CD14-positive monocyte (primary cell): ENCODE data around the gene SH3TC2. TPM values are rescaled to one million over a fixed set of nuclear protein-coding genes. Genes with fewer than 3 reads are reported as not detected.

Experiments
- DNase-seq, 3 donors: peaks; one replicate each; pipeline ENCODE4 v3.0.0-alpha.2; 2011 to 2022
- H2AFZ ChIP-seq: 2 replicates; pipeline ENCODE4 v1.6.0; 2012; ENCODE audit warnings: mild to moderate bottlenecking, low read depth, low read length, inconsistent platforms; ENCODE audit not compliant: insufficient read depth, poor library complexity, severe bottlenecking
- H3K27ac ChIP-seq, 2 donors: 1 replicate in 1 of 2; 2 replicates in 1 of 2; pipeline ENCODE4 v1.5.1; 2012 to 2013; ENCODE audit warnings: low read length in 2 of 2, control low read depth in 1 of 2, inconsistent platforms in 1 of 2, low read depth in 1 of 2, mild to moderate bottlenecking in 1 of 2
- H3K27me3 ChIP-seq, 2 donors: one replicate each; pipeline versions ENCODE4 v1.6.0 to v1.6.1; 2011 to 2013; ENCODE audit warnings: low read length in 2 of 2; ENCODE audit not compliant: control insufficient read depth in 2 of 2, insufficient read depth in 2 of 2
- H3K36me3 ChIP-seq, 2 donors: replicated peaks in 1 of 2; 1 replicate in 1 of 2; 2 replicates in 1 of 2; pipeline versions ENCODE4 v1.5.1 to v1.6.1; 2012 to 2013; ENCODE audit warnings: low read length in 2 of 2, control low read depth in 1 of 2, inconsistent platforms in 1 of 2, mild to moderate bottlenecking in 1 of 2; ENCODE audit not compliant: insufficient read depth in 2 of 2, control insufficient read depth in 1 of 2
- H3K4me1 ChIP-seq, 2 donors: 1 replicate in 1 of 2; 2 replicates in 1 of 2; pipeline versions ENCODE4 v1.5.1 to v1.6.1; 2012 to 2013; ENCODE audit warnings: low read length in 2 of 2, control low read depth in 1 of 2, inconsistent platforms in 1 of 2, mild to moderate bottlenecking in 1 of 2, moderate library complexity in 1 of 2; ENCODE audit not compliant: insufficient read depth in 2 of 2, control insufficient read depth in 1 of 2
- H3K4me2 ChIP-seq: replicated peaks from 2 replicates; pipeline ENCODE3; 2012; ENCODE audit warnings: low read length, moderate library complexity, mild to moderate bottlenecking; ENCODE audit not compliant: poor library complexity, severe bottlenecking; ENCODE audit errors: extremely low read depth
- H3K4me3 ChIP-seq, 3 experiments: fragments of 200-600 bp in 1 of 3; sonication (generic) in 1 of 3; replicated peaks in 1 of 3; 1 replicate in 2 of 3; 2 replicates in 1 of 3; pipeline ENCODE4 v1.5.1; 2011 to 2013; ENCODE audit warnings: low read length in 3 of 3, mild to moderate bottlenecking in 3 of 3, control low read depth in 2 of 3, low read depth in 2 of 3, inconsistent platforms in 1 of 3, moderate library complexity in 1 of 3
- H3K79me2 ChIP-seq: 2 replicates; pipeline ENCODE4 v1.6.0; 2012; ENCODE audit warnings: mild to moderate bottlenecking, control low read depth, inconsistent platforms, low read length, moderate library complexity; ENCODE audit not compliant: insufficient read depth
- H3K9ac ChIP-seq: 2 replicates; pipeline ENCODE4 v1.6.0; 2017; ENCODE audit warnings: low read length, mild to moderate bottlenecking; ENCODE audit not compliant: insufficient read depth, poor library complexity, severe bottlenecking
- H3K9me3 ChIP-seq, 2 donors: replicated peaks in 1 of 2; 1 replicate in 1 of 2; 2 replicates in 1 of 2; pipeline versions ENCODE4 v1.5.1 to v1.6.1; 2012 to 2013; ENCODE audit warnings: low read length in 2 of 2, control low read depth in 1 of 2; ENCODE audit not compliant: control insufficient read depth in 1 of 2, insufficient read depth in 1 of 2
- H4K20me1 ChIP-seq: 2 replicates; pipeline ENCODE4 v1.6.0; 2012; ENCODE audit warnings: mild to moderate bottlenecking, low read length, control low read depth, moderate library complexity; ENCODE audit not compliant: insufficient read depth
- H3K27ac Mint-ChIP-seq, 7 donors: one replicate each; pipeline ENCODE4 v1.8.0; 2020; ENCODE audit warnings: mild to moderate bottlenecking in 7 of 7, mixed read lengths in 7 of 7, moderate library complexity in 6 of 7, inconsistent platforms in 2 of 7
- H3K27me3 Mint-ChIP-seq, 3 donors: one replicate each; pipeline ENCODE4 v1.8.0; 2021 to 2022; ENCODE audit warnings: low read depth in 3 of 3, mild to moderate bottlenecking in 3 of 3, mixed read lengths in 3 of 3, moderate library complexity in 3 of 3, inconsistent platforms in 1 of 3
- H3K36me3 Mint-ChIP-seq, 2 donors: one replicate each; pipeline ENCODE4 v1.8.0; 2020; ENCODE audit warnings: mixed read lengths in 2 of 2, inconsistent platforms in 1 of 2, mild to moderate bottlenecking in 1 of 2
- H3K4me1 Mint-ChIP-seq: one replicate; pipeline ENCODE4 v1.8.0; 2020; ENCODE audit warnings: mild to moderate bottlenecking, mixed read lengths
- H3K4me3 Mint-ChIP-seq, 2 donors: one replicate each; pipeline ENCODE4 v1.8.0; 2020; ENCODE audit warnings: mild to moderate bottlenecking in 2 of 2, mixed read lengths in 2 of 2, moderate library complexity in 1 of 2
- H3K9me3 Mint-ChIP-seq, 7 donors: one replicate each; pipeline ENCODE4 v1.8.0; 2020 to 2022; ENCODE audit warnings: mixed read lengths in 7 of 7, mild to moderate bottlenecking in 6 of 7, moderate library complexity in 6 of 7, inconsistent platforms in 2 of 7
- whole genome bisulfite sequencing: methylation state at CpG from one replicate; pipeline ENCODE4 v1.1.5; 2013; ENCODE audit warnings: missing lambda C conversion rate; ENCODE audit not compliant: insufficient coverage; 5-methylcytosine and 5-hydroxymethylcytosine counted together
- intact Hi-C, 2 donors: fragments of 100-400 bp; cut with micrococcal nuclease; formaldehyde crosslinking; loops; one replicate each; pipeline versions ENCODE4 v1.15.0 to v1.15.1; 2023
- polyA plus RNA-seq, 3 donors: library from polyadenylated mRNA; depleted of rRNA in 1 of 3; unstranded in 2 of 3; stranded (reverse) in 1 of 3; fragments of 300-500 nt in 2 of 3; fragments of >200 nt in 1 of 3; fragmentation: Illumina TruSeq in 2 of 3; gene quantifications; 1 replicate in 2 of 3; 2 replicates in 1 of 3; pipeline ENCODE4 v1.2.3, GENCODE V29; 2012 to 2021
- TF ChIP-seq, protein P1 (sequence below): fragments of 200-600 bp; IDR thresholded peaks from one replicate; pipeline ENCODE4 v1.8.0; 2022; ENCODE audit warnings: antibody characterized with exemption, mild to moderate bottlenecking

SH3TC2 gene
- polyA plus RNA-seq, 3 donors: 0.01 to 0.30 (median 0.14) TPM

DNA sequence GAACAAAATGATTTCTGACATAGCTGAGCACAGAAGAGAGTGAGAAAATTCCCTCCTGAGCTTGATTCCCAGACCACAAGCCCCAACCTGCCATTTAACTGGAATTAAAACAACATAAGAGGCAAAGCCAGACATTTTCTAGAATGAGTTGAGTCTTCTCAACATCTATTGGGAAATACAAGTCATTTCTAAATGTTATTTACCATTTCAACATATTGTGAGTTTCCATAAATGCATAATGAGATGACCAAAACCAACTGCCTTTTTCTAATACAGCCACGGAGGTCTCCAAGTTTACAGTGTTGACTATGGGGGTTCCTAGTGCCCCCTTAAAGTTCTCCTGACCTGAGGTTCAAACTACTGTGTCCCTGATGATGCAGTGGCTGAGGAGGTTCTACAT, 20.0 kb downstream of the SH3TC2 start:
- Histone ChIP-seq H3K4me2 (no peak overlapping the region), H4K20me1 (no peaks in the 10 kb centered on the region), H3K4me3 (no peak overlapping the region), H3K9me3 (no peaks in the 10 kb centered on the region), H3K27me3 (no peaks in the 10 kb centered on the region), H3K79me2 (no peaks in the 10 kb centered on the region), H3K36me3 (no peaks in the 10 kb centered on the region), H3K27ac (peak overlapping the region in 1 of 2 donors; percentile 39), H2AFZ (no peak overlapping the region), H3K9ac (no peak overlapping the region), H3K4me1 (peaks cover 48 to 70% of the 10 kb centered on the region in 2 donors)
- Mint-ChIP-seq H3K27me3 (peaks cover 0 to 2% (median 0%) of the 10 kb centered on the region in 3 donors), H3K4me1 (peaks cover 67% of the 10 kb centered on the region), H3K27ac (peak overlapping the region; percentile 28 to 91 (median 84)), H3K9me3 (no peaks in the 10 kb centered on the region), H3K36me3 (no peaks in the 10 kb centered on the region), H3K4me3 (no peak overlapping the region)
- WGBS: no CpG with 5 or more reads among the region's 1 CpG
- peak in 1 of 3 donors; percentile 48 for DNase-seq
- TF ChIP-seq, protein P1, sequence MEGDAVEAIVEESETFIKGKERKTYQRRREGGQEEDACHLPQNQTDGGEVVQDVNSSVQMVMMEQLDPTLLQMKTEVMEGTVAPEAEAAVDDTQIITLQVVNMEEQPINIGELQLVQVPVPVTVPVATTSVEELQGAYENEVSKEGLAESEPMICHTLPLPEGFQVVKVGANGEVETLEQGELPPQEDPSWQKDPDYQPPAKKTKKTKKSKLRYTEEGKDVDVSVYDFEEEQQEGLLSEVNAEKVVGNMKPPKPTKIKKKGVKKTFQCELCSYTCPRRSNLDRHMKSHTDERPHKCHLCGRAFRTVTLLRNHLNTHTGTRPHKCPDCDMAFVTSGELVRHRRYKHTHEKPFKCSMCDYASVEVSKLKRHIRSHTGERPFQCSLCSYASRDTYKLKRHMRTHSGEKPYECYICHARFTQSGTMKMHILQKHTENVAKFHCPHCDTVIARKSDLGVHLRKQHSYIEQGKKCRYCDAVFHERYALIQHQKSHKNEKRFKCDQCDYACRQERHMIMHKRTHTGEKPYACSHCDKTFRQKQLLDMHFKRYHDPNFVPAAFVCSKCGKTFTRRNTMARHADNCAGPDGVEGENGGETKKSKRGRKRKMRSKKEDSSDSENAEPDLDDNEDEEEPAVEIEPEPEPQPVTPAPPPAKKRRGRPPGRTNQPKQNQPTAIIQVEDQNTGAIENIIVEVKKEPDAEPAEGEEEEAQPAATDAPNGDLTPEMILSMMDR: no peak
- intact Hi-C loops: no loop called here

GRCh38 chr5:149041242-149041641, 21.6 kb downstream of the SH3TC2 start:
- Histone ChIP-seq H3K4me1 (peaks cover 63 to 85% of the 10 kb centered on the region in 2 donors), H4K20me1 (no peaks in the 10 kb centered on the region)
- TF ChIP-seq, protein P1: no peak

More at GRCh38 chr5:149041242-149041641, 21.6 kb downstream of the SH3TC2 start:
- H3K27me3 Mint-ChIP-seq: peaks cover 0 to 2% (median 0%) of the 10 kb centered on the region in 3 donors
- Histone ChIP-seq H3K4me3 (no peak overlapping the region), H3K4me2 (no peak overlapping the region), H3K36me3 (no peaks in the 10 kb centered on the region), H3K9me3 (no peaks in the 10 kb centered on the region), H2AFZ (no peak overlapping the region), H3K27me3 (no peaks in the 10 kb centered on the region), H3K27ac (no peak overlapping the region), H3K79me2 (no peaks in the 10 kb centered on the region), H3K9ac (no peak overlapping the region)
- no peaks in the 10 kb centered on the region for H3K36me3 Mint-ChIP-seq
- 80% methylated on average over 1 of the region's 5 CpGs for WGBS
- peaks cover 83% of the 10 kb centered on the region for H3K4me1 Mint-ChIP-seq
- peak overlapping the region in 5 of 7 donors; percentile 7 to 73 (median 56) for H3K27ac Mint-ChIP-seq
- H3K9me3 Mint-ChIP-seq: no peaks in the 10 kb centered on the region
- no peak for DNase-seq
- intact Hi-C loops: no loop called here
- no peak overlapping the region for H3K4me3 Mint-ChIP-seq
